GM12878 (cell line): Measurements from ENCODE around the gene CCDC136. TPM values are rescaled to one million over a fixed set of nuclear protein-coding genes. Genes with fewer than 3 reads are reported as not detected.

Experiments used
- ATAC-seq: fragments of 200-7000 bp; cut with Tn5 transposase; 3 replicates; pipeline ENCODE4 v1.9.1; 2020; ENCODE audit warnings: mild to moderate bottlenecking, moderate library complexity
- BruUV-seq: library from RNA; stranded (reverse); fragments of 400-500 nt; replicated peaks from 2 replicates; lab custom pipeline; 2021; lab: Mats Ljungman, UMichigan
- CTCF ChIA-PET: fragments of 300-600 bp; sonication (Branson Sonifier 250); formaldehyde crosslinking; extraction: SDS; loops from one replicate; lab custom pipeline; 2021; ENCODE audit warnings: inconsistent platforms; lab: Yijun Ruan, JAX
- POLR2A ChIA-PET: fragments of 350-600 bp; formaldehyde crosslinking; extraction: SDS; loops from one replicate; lab custom pipeline; 2021; ENCODE audit warnings: inconsistent platforms; lab: Charles Lee
- RAD21 ChIA-PET: fragments of 300-600 bp; sonication (Branson Sonifier 250); formaldehyde crosslinking; loops from one replicate; lab custom pipeline; 2023; ENCODE audit warnings: antibody characterized with exemption; ENCODE audit not compliant: unreplicated experiment; lab: Charles Lee
- SMC1A ChIA-PET: fragments of 300-600 bp; sonication (Branson Sonifier 250); formaldehyde crosslinking; loops from one replicate; lab custom pipeline; 2023; ENCODE audit not compliant: unreplicated experiment, uncharacterized antibody; lab: Charles Lee
- DNase-seq: peaks from one replicate; pipeline ENCODE4 v3.0.0-alpha.2; 2011; ENCODE audit warnings: low read depth, low spot score
- FAIRE-seq: peaks from 3 replicates; lab custom pipeline; 2011; peaks lifted over from hg19 to GRCh38; lab: Jason Lieb, UNC
- H2AFZ ChIP-seq: 2 replicates; pipeline ENCODE4 v1.6.0; 2011; ENCODE audit warnings: low read depth, low read length, control low read depth; ENCODE audit not compliant: control insufficient read depth
- H3K27ac ChIP-seq: 2 replicates; pipeline ENCODE4 v1.5.1; 2011; ENCODE audit warnings: control low read depth; ENCODE audit not compliant: control insufficient read depth, insufficient read depth
- H3K27me3 ChIP-seq, 2 experiments: replicated peaks in 1 of 2; 2 replicates each; pipeline versions ENCODE4 v1.6.0 to v1.6.1; 2011; ENCODE audit warnings: low read length in 1 of 2; ENCODE audit not compliant: control insufficient read depth in 2 of 2, insufficient read depth in 2 of 2
- H3K36me3 ChIP-seq, 2 experiments: 2 replicates each; pipeline ENCODE4 v1.5.1; 2011; ENCODE audit warnings: low read length in 1 of 2; ENCODE audit not compliant: control insufficient read depth in 2 of 2, insufficient read depth in 2 of 2
- H3K4me1 ChIP-seq: 2 replicates; pipeline ENCODE4 v1.6.1; 2011; ENCODE audit warnings: mild to moderate bottlenecking, low read length, moderate library complexity, mixed read lengths; ENCODE audit not compliant: control insufficient read depth, insufficient read depth
- H3K4me2 ChIP-seq: 2 replicates; pipeline ENCODE4 v1.6.0; 2011; ENCODE audit warnings: control low read depth; ENCODE audit not compliant: control insufficient read depth, insufficient read depth
- H3K4me3 ChIP-seq: fragments of 200-600 bp; sonication (generic); 2 replicates; pipeline ENCODE4 v1.5.1; 2016
- H3K79me2 ChIP-seq: 2 replicates; pipeline ENCODE4 v1.6.0; 2011; ENCODE audit warnings: low read length; ENCODE audit not compliant: control insufficient read depth, insufficient read depth
- H3K9ac ChIP-seq: 2 replicates; pipeline ENCODE4 v1.8.0; 2011; ENCODE audit warnings: low read length, control low read depth, mixed read lengths; ENCODE audit not compliant: control insufficient read depth, insufficient read depth
- H3K9me3 ChIP-seq: replicated peaks from 3 replicates; pipeline ENCODE4 v1.5.1; 2011; ENCODE audit warnings: mild to moderate bottlenecking, low read length; ENCODE audit not compliant: control insufficient read depth, insufficient read depth
- H4K20me1 ChIP-seq: 2 replicates; pipeline ENCODE4 v1.6.0; 2011; ENCODE audit not compliant: control insufficient read depth, insufficient read depth
- CUX1 ChIP-seq: IDR thresholded peaks from 2 replicates; pipeline ENCODE4 v1.6.1; 2012; ENCODE audit warnings: improper control_type of control experiment, low read depth, low read length; ENCODE audit not compliant: insufficient replicate concordance
- IKZF2 ChIP-seq, 2 experiments: fragments of 450-650 bp; IDR thresholded peaks; 2 replicates each; pipeline ENCODE4 v1.6.1; 2017; ENCODE audit warnings: mild to moderate bottlenecking in 2 of 2, moderate library complexity in 2 of 2
- KDM1A ChIP-seq: fragments of 200-600 bp; sonication (generic); IDR thresholded peaks from 2 replicates; pipeline ENCODE4 v1.6.1; 2016; ENCODE audit warnings: borderline replicate concordance
- LARP7 ChIP-seq: fragments of 450-650 bp; IDR thresholded peaks from 2 replicates; pipeline ENCODE4 v1.6.1; 2017; ENCODE audit warnings: mild to moderate bottlenecking
- PAX5 ChIP-seq: IDR thresholded peaks from 2 replicates; pipeline ENCODE4 v1.6.1; 2011; ENCODE audit warnings: low read depth, low read length, borderline replicate concordance
- POLR2A ChIP-seq: IDR thresholded peaks from 2 replicates; pipeline ENCODE4 v1.6.1; 2011; ENCODE audit warnings: low read depth, mild to moderate bottlenecking, low read length
- RELA ChIP-seq: fragments of 450-650 bp; IDR thresholded peaks from 2 replicates; pipeline ENCODE4 v1.8.0; 2014; ENCODE audit warnings: borderline replicate concordance; ENCODE audit not compliant: partially characterized antibody
- SIX5 ChIP-seq: IDR thresholded peaks from 2 replicates; pipeline ENCODE4 v1.6.1; 2011; ENCODE audit warnings: mild to moderate bottlenecking, low read depth, low read length, moderate library complexity; ENCODE audit not compliant: severe bottlenecking
- SKIL ChIP-seq: fragments of 450-650 bp; IDR thresholded peaks from 2 replicates; pipeline ENCODE4 v1.6.1; 2017; ENCODE audit warnings: mild to moderate bottlenecking, low read depth, inconsistent platforms; ENCODE audit not compliant: poor library complexity, severe bottlenecking
- SREBF2 ChIP-seq: IDR thresholded peaks from 2 replicates; pipeline ENCODE4 v1.6.1; 2012; ENCODE audit warnings: mild to moderate bottlenecking, low read length
- SUPT20H ChIP-seq: IDR thresholded peaks from 2 replicates; pipeline ENCODE4 v1.6.1; 2011; ENCODE audit warnings: low read depth, mild to moderate bottlenecking, low read length, moderate library complexity, borderline replicate concordance; ENCODE audit not compliant: control insufficient read depth
- TARDBP ChIP-seq: IDR thresholded peaks from 2 replicates; pipeline ENCODE4 v1.6.1; 2016; ENCODE audit warnings: borderline replicate concordance
- YBX1 ChIP-seq: fragments of 450-650 bp; IDR thresholded peaks from 2 replicates; pipeline ENCODE4 v1.6.1; 2016; ENCODE audit warnings: antibody characterized with exemption
- ZZZ3 ChIP-seq: IDR thresholded peaks from 2 replicates; pipeline ENCODE4 v1.6.1; 2011; ENCODE audit warnings: low read depth; ENCODE audit not compliant: control insufficient read depth, insufficient read length
- WGBS: methylation state at CpG from one replicate; pipeline ENCODE4 v1.1.6; 2016; ENCODE audit warnings: low lambda C conversion rate; ENCODE audit not compliant: insufficient replicate concordance, insufficient coverage; ENCODE audit errors: missing lambda C conversion rate; 5-methylcytosine and 5-hydroxymethylcytosine counted together
- in situ Hi-C: fragments of 300-500 bp; cut with MboI; formaldehyde crosslinking; loops from 9 replicates; pipeline ENCODE4 v1.14.3; 2018; ENCODE audit warnings: mixed read lengths
- intact Hi-C: fragments of 100-400 bp; cut with micrococcal nuclease; formaldehyde crosslinking; loops from one replicate; pipeline ENCODE4 v1.14.2; 2022; ENCODE audit not compliant: unreplicated experiment
- polyA plus RNA-seq, 11 experiments: library from polyadenylated mRNA; depleted of rRNA in 4 of 11; unstranded in 6 of 11; stranded (reverse) in 5 of 11; fragments of >200 nt; fragmentation: Nextera tagmentation in 4 of 11; fragmentation: Illumina TruSeq in 1 of 11; extraction: Ambion mirVana in 4 of 11; extraction: Trizol in 1 of 11; gene quantifications; 1 replicate in 1 of 11; 2 replicates in 10 of 11; pipeline versions ENCODE4 v1.2.1 to v1.2.3, GENCODE V29; 2011 to 2016; ENCODE audit warnings: inconsistent platforms in 2 of 11, missing spikeins in 2 of 11, low read depth in 1 of 11
- total RNA-seq, 4 experiments: library from RNA; depleted of rRNA in 3 of 4; stranded (reverse); fragments of >200 nt in 3 of 4; fragmentation: Illumina TruSeq in 1 of 4; extraction: Trizol in 1 of 4; gene quantifications; 2 replicates each; pipeline versions ENCODE4 v1.2.1 to v1.2.3, GENCODE V29; 2013 to 2021
- TF ChIP-seq, protein P1 (sequence below): fragments of 450-650 bp; IDR thresholded peaks from 2 replicates; pipeline ENCODE4 v1.6.1; 2017; ENCODE audit warnings: mild to moderate bottlenecking, moderate library complexity

CCDC136 gene
- total and polyA plus RNA-seq, 10 of the 15 experiments (the other 5 are each of a cell fraction or from before 2014, with no cell fraction given): 0.32 to 4.8 (median 1.5) TPM

GRCh38 chr7:128801003-128801402 is 9.2 kb downstream of the CCDC136 start:
- in situ Hi-C loops: no loop called here
- no TSS peak for BruUV-seq
- no peak for ATAC-seq
- 81% methylated on average over 9 of the region's 9 CpGs for WGBS
- ChIA-PET POLR2A (no interaction called here), CTCF (no interaction called here), SMC1A (interaction anchor here (0.6 kb wide), 1 partner anchor 528 kb away, joined by 3 read pairs; no protein-coding TSS in a partner anchor), RAD21 (no interaction called here)
- intact Hi-C loops: no loop called here
- DNase-seq: no peak
- H3K79me2 ChIP-seq: no peaks in the 10 kb centered on the region
- no peak overlapping the region for H3K27ac ChIP-seq
- H3K4me2 ChIP-seq: no peak overlapping the region
- no peaks in the 10 kb centered on the region for H3K9me3 ChIP-seq
- no peaks in the 10 kb centered on the region for H3K4me1 ChIP-seq
- no peaks in the 10 kb centered on the region for H3K36me3 ChIP-seq
- H3K4me3 ChIP-seq: no peak overlapping the region
- no peak for FAIRE-seq
- H2AFZ ChIP-seq: no peak overlapping the region
- no peaks in the 10 kb centered on the region for H4K20me1 ChIP-seq
- no peaks in the 10 kb centered on the region for H3K27me3 ChIP-seq
- H3K9ac ChIP-seq: no peak overlapping the region
- TF ChIP-seq PAX5 (no peak), SUPT20H (no peak), CUX1 (no peak), LARP7 (no peak), KDM1A (no peak), IKZF2 (IDR thresholded peaks at IDR 0.05) (no peak), SIX5 (no peak), ZZZ3 (no peak), YBX1 (no peak), SREBF2 (no peak), RELA (no peak), POLR2A (no peak), TARDBP (no peak), SKIL (no peak)
- TF ChIP-seq, protein P1, sequence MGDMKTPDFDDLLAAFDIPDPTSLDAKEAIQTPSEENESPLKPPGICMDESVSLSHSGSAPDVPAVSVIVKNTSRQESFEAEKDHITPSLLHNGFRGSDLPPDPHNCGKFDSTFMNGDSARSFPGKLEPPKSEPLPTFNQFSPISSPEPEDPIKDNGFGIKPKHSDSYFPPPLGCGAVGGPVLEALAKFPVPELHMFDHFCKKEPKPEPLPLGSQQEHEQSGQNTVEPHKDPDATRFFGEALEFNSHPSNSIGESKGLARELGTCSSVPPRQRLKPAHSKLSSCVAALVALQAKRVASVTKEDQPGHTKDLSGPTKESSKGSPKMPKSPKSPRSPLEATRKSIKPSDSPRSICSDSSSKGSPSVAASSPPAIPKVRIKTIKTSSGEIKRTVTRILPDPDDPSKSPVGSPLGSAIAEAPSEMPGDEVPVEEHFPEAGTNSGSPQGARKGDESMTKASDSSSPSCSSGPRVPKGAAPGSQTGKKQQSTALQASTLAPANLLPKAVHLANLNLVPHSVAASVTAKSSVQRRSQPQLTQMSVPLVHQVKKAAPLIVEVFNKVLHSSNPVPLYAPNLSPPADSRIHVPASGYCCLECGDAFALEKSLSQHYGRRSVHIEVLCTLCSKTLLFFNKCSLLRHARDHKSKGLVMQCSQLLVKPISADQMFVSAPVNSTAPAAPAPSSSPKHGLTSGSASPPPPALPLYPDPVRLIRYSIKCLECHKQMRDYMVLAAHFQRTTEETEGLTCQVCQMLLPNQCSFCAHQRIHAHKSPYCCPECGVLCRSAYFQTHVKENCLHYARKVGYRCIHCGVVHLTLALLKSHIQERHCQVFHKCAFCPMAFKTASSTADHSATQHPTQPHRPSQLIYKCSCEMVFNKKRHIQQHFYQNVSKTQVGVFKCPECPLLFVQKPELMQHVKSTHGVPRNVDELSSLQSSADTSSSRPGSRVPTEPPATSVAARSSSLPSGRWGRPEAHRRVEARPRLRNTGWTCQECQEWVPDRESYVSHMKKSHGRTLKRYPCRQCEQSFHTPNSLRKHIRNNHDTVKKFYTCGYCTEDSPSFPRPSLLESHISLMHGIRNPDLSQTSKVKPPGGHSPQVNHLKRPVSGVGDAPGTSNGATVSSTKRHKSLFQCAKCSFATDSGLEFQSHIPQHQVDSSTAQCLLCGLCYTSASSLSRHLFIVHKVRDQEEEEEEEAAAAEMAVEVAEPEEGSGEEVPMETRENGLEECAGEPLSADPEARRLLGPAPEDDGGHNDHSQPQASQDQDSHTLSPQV: no peak
